Endothelial cell (in vitro differentiated cells): Measurements from ENCODE around the gene FUT9. TPM values are rescaled to one million over a fixed set of nuclear protein-coding genes. Genes with fewer than 3 reads are reported as not detected.

Experiments used
- DNase-seq: peaks from one replicate; pipeline ENCODE4 v3.0.0; 2021; ENCODE audit warnings: low spot score
- H3K27ac Mint-ChIP-seq: one replicate; pipeline ENCODE4 v1.8.0; 2021; ENCODE audit warnings: mixed read lengths, inconsistent platforms; ENCODE audit not compliant: unreplicated experiment
- H3K27me3 Mint-ChIP-seq: one replicate; pipeline ENCODE4 v1.8.0; 2021; ENCODE audit warnings: mild to moderate bottlenecking, moderate library complexity, mixed read lengths, inconsistent platforms; ENCODE audit not compliant: unreplicated experiment
- H3K36me3 Mint-ChIP-seq: one replicate; pipeline ENCODE4 v1.8.0; 2021; ENCODE audit warnings: mild to moderate bottlenecking, low read depth, mixed read lengths, inconsistent platforms; ENCODE audit not compliant: unreplicated experiment
- H3K4me1 Mint-ChIP-seq: one replicate; pipeline ENCODE4 v1.8.0; 2021; ENCODE audit warnings: mild to moderate bottlenecking, mixed read lengths, inconsistent platforms; ENCODE audit not compliant: unreplicated experiment
- H3K4me3 Mint-ChIP-seq: one replicate; pipeline ENCODE4 v1.8.0; 2021; ENCODE audit warnings: mild to moderate bottlenecking, mixed read lengths, inconsistent platforms; ENCODE audit not compliant: unreplicated experiment
- H3K9me3 Mint-ChIP-seq: one replicate; pipeline ENCODE4 v1.8.0; 2021; ENCODE audit warnings: mixed read lengths, inconsistent platforms; ENCODE audit not compliant: unreplicated experiment
- CTCF ChIP-seq: fragments of 200-600 bp; sonication (generic); IDR thresholded peaks from one replicate; pipeline ENCODE4 v1.5.0; 2021; ENCODE audit warnings: antibody characterized with exemption; ENCODE audit not compliant: unreplicated experiment
- total RNA-seq: library from RNA; stranded (reverse); fragmentation: NEBNext Ultra II Directional; extraction: Animal tissue kit (Norgen Biotek cat#: 25700); gene quantifications from one replicate; pipeline ENCODE4 v1.2.1, GENCODE V29; 2021; ENCODE audit not compliant: unreplicated experiment

FUT9 gene
- total RNA-seq, 1 donor from 2014 or later = 5.7 TPM

DNA sequence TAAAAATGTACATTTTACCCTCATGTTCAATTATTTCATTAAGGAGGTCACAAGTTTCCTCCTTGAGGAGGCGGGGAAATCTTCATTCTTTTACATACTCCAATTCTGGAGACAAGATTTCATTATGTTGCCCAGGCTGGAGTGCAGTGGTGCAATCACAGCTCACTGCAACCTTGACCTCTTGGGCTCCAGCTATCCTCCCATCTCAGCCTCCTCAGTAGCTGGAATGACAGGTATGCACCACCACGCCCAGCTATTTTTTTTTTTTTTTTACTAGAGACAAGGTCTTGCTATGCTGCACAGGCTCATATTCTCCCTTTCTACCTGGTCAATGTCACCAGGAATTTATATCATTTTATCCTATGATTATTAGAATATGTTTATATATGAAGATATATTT, 85.8 kb downstream of the FUT9 start:
- DNase-seq = no peak
- H3K9me3 Mint-ChIP-seq = no peaks in the 10 kb centered on the region
- no peak overlapping the region for H3K27ac Mint-ChIP-seq
- peaks cover 8% of the 10 kb centered on the region for H3K4me1 Mint-ChIP-seq
- no peaks in the 10 kb centered on the region for H3K36me3 Mint-ChIP-seq
- TF ChIP-seq CTCF = no peak
- H3K4me3 Mint-ChIP-seq = no peak overlapping the region
- H3K27me3 Mint-ChIP-seq = no peaks in the 10 kb centered on the region

- no peak for DNase-seq
- Mint-ChIP-seq H3K4me1 (peaks cover 8% of the 10 kb centered on the region), H3K9me3 (no peaks in the 10 kb centered on the region), H3K4me3 (no peak overlapping the region), H3K36me3 (no peaks in the 10 kb centered on the region), H3K27ac (no peak overlapping the region), H3K27me3 (no peaks in the 10 kb centered on the region)
- TF ChIP-seq CTCF = no peak
Observed at GRCh38 chr6:96104910-96105309, 89.1 kb downstream of the FUT9 start.

- no peaks in the 10 kb centered on the region for H3K27me3 Mint-ChIP-seq
Observed at GRCh38 chr6:96110878-96111277, 95.1 kb downstream of the FUT9 start.

DNA sequence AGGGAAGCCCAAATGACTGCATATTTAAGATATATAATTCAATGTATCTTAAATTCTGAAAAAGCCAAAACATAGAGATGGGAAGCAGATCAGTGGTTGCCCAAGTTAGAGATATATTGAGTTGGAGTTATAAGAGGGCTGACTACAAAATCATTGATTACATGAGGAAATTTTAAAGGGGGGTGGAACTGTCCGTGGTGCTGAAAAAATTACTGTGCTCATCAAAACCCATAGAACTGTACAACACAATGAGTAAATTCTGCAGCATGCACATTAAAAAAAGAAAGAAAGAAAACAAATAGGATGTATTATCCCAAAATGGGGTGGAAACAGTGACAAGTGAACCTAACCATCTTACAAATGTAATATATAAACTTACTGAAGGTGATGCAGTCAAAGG, 100.9 kb downstream of the FUT9 start:
- no peak for TF ChIP-seq CTCF
- H3K27ac Mint-ChIP-seq = no peak overlapping the region
- H3K4me1 Mint-ChIP-seq = no peaks in the 10 kb centered on the region
- H3K9me3 Mint-ChIP-seq = no peaks in the 10 kb centered on the region
- DNase-seq = peak; percentile 6
- H3K36me3 Mint-ChIP-seq = no peaks in the 10 kb centered on the region
- no peaks in the 10 kb centered on the region for H3K27me3 Mint-ChIP-seq
- H3K4me3 Mint-ChIP-seq = no peak overlapping the region

More at GRCh38 chr6:96110878-96111277, 95.1 kb downstream of the FUT9 start:
- H3K4me1 Mint-ChIP-seq = peaks cover 5% of the 10 kb centered on the region
- no peak overlapping the region for H3K4me3 Mint-ChIP-seq
- TF ChIP-seq CTCF = no peak
- H3K9me3 Mint-ChIP-seq = no peaks in the 10 kb centered on the region
- no peak overlapping the region for H3K27ac Mint-ChIP-seq
- DNase-seq = no peak
- no peaks in the 10 kb centered on the region for H3K36me3 Mint-ChIP-seq

DNA sequence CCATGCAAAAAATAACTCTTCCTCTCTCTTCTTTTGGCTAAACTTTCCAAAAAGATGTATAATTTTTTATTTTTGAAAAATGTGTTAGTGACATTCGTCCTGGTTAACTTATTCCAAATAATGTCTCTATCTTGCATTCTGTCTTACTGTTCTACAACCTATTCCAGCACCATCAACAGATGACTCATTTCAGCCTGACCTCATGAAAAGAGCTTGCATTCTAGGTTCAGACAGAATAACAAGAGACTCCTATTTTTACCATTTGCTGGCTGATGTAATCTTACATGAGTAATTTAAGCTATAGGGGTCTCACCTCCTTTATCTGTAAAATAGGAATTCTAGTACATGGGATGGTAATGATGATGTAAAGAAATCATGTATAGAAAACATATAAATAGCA, 109.0 kb downstream of the FUT9 start:
- Mint-ChIP-seq H3K4me1 (no peaks in the 10 kb centered on the region), H3K4me3 (no peak overlapping the region), H3K27ac (no peak overlapping the region), H3K36me3 (no peaks in the 10 kb centered on the region), H3K27me3 (no peaks in the 10 kb centered on the region), H3K9me3 (no peaks in the 10 kb centered on the region)
- TF ChIP-seq CTCF = no peak
- DNase-seq = no peak
